ENCODE results near the gene SRP54. TPM values are rescaled to one million over a fixed set of nuclear protein-coding genes. Genes with fewer than 3 reads are reported as not detected.
A peak's percentile ranks its signal among the peaks of the same experiment; 100 is the strongest.

The SRP54 gene
- total RNA-seq, 2 donors from 2014 or later = 58.3 to 80.3 TPM

- Mint-ChIP-seq H3K27ac (peak overlapping the region; percentile 18), H3K4me3 (no peak overlapping the region), H3K27me3 (ENCODE audit: insufficient read depth) (no peaks in the 10 kb centered on the region), H3K36me3 (ENCODE audit: low read depth) (peaks cover 44% of the 10 kb centered on the region), H3K4me1 (no peaks in the 10 kb centered on the region), H3K9me3 (no peaks in the 10 kb centered on the region)
- Histone ChIP-seq H3K9ac (ENCODE audit: extremely low read depth, low read length, poor library complexity, severe bottlenecking) (no peak overlapping the region), H3K9me3 (ENCODE audit: control insufficient read depth, low read length) (peaks cover 6% of the 10 kb centered on the region), H3K36me3 (ENCODE audit: control insufficient read depth, insufficient read depth, low read length) (peaks cover 74% of the 10 kb centered on the region), H3K27me3 (ENCODE audit: control insufficient read depth, insufficient read depth, low read length, poor library complexity, severe bottlenecking) (no peaks in the 10 kb centered on the region), H3K27ac (ENCODE audit: low read depth, low read length) (no peak overlapping the region), H3K4me1 (ENCODE audit: control insufficient read depth, insufficient read depth, low read length) (no peaks in the 10 kb centered on the region), H3K4me3 (ENCODE audit: low read length) (no peak overlapping the region)
- no peak for TF ChIP-seq CTCF (conservative IDR thresholded peaks at IDR 0.05)
- WGBS, 2 experiments (ENCODE audit: insufficient coverage in 1 of 2, insufficient read length in 1 of 2) = 97 to 100% methylated on average over 2 of the region's 2 CpGs
- no peak for DNase-seq
Measured at GRCh38 chr14:35078082-35078481, 95.3 kb downstream of the SRP54 start.

Other genes with a start within 250 kb of the SRP54 start
- 10 to 100 TPM; 22.3 to 23.3 TPM for gene BAZ1A, start 107.6 kb upstream of the SRP54 start, total RNA-seq
- gene FAM177A1, start 63.3 kb downstream of the SRP54 start, total RNA-seq = 10 to 100 TPM; 74.8 to 92.3 TPM
- gene PPP2R3C, start 139.0 kb downstream of the SRP54 start, total RNA-seq = 10 to 100 TPM; 18.6 to 36.8 TPM
- 10 to 100 TPM; 45.6 to 57.2 TPM for gene PRORP, start 139.6 kb downstream of the SRP54 start, total RNA-seq